ENCODE results near the gene PLPPR3.

PLPPR3 gene

DNA sequence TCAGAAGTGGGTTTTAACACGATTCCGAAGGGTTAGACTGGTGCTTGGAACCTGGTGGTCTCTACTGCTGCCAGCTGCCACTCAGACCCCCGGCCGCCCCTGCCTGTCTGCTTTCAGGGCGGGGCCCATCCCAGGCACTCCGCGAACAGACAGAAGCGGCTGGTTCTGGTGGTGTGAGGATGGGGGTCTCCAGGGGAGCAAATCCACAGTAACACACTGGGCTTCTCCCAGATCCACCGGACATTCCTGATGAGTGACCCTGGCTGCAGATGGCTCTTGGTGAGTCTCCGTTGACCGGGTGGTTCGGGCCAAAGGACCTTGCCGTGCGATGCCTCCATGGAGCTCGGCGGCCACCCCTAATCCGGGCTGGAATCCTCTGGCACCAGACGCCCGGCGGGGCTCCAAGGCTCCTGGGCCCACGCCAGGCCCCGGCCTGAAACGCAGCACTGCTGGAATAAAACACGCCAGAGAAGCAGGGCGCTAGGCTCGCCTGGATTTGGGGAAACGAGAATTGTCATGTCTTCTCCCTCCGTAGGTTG lies 26.6 kb downstream of the PLPPR3 start (continued):
- TF ChIP-seq, protein P1, sequence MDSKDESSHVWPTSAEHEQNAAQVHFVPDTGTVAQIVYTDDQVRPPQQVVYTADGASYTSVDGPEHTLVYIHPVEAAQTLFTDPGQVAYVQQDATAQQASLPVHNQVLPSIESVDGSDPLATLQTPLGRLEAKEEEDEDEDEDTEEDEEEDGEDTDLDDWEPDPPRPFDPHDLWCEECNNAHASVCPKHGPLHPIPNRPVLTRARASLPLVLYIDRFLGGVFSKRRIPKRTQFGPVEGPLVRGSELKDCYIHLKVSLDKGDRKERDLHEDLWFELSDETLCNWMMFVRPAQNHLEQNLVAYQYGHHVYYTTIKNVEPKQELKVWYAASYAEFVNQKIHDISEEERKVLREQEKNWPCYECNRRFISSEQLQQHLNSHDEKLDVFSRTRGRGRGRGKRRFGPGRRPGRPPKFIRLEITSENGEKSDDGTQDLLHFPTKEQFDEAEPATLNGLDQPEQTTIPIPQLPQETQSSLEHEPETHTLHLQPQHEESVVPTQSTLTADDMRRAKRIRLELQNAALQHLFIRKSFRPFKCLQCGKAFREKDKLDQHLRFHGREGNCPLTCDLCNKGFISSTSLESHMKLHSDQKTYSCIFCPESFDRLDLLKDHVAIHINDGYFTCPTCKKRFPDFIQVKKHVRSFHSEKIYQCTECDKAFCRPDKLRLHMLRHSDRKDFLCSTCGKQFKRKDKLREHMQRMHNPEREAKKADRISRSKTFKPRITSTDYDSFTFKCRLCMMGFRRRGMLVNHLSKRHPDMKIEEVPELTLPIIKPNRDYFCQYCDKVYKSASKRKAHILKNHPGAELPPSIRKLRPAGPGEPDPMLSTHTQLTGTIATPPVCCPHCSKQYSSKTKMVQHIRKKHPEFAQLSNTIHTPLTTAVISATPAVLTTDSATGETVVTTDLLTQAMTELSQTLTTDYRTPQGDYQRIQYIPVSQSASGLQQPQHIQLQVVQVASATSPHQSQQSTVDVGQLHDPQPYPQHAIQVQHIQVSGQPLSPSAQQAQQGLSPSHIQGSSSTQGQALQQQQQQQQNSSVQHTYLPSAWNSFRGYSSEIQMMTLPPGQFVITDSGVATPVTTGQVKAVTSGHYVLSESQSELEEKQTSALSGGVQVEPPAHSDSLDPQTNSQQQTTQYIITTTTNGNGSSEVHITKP (tag by site-specific recombination; IDR thresholded peaks at IDR 0.05): no peak
- TF ChIP-seq ZNF155 (tag by site-specific recombination; IDR thresholded peaks at IDR 0.05): no peak

DNA sequence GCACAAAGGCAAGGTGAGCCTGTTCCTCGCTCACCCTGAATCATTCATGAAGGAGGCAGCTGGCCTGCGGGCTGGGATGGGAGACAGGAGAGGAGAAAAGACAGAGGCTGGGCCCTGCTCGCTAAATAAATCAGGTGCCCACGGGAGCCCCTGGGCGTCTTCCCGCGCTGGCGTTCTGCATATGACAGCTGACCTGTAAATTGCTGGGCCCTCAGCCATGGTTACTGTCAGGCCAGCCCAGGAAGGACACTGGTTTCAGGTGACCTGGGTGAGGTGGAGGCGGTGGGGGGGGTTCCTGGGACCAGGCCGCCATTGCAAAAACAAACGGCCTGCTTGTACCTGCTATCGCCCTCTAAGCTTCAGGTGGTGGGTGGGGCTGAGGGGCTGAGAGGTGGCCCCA lies 27.9 kb downstream of the PLPPR3 start:
- H3K27ac ChIP-seq (ENCODE audit: extremely low read depth, low read depth, low read length): no peak overlapping the region
- no peaks in the 10 kb centered on the region for H3K9me3 ChIP-seq (ENCODE audit: control insufficient read depth, insufficient read depth, low read depth, low read length)
- CTCF ChIA-PET: interaction anchor here (0.6 kb wide), 1 partner anchor 279 kb away, joined by 5 read pairs; no protein-coding TSS in a partner anchor
- peaks cover 0 to 7% of the 10 kb centered on the region in 2 experiments; a peak in 1 of 3 replicates for H3K36me3 ChIP-seq (ENCODE audit: control insufficient read depth in 2 of 2, insufficient read depth in 1 of 2, low read length in 2 of 2)
- H3K4me3 ChIP-seq (ENCODE audit: low read depth, low read length): no peak overlapping the region
- TF ChIP-seq ZNF335 (tag by site-specific recombination; conservative IDR thresholded peaks at IDR 0.05) (no peak), ZNF530 (tag by site-specific recombination; IDR thresholded peaks at IDR 0.05; ENCODE audit: low read depth) (no peak), ZNF140 (tag by site-specific recombination; IDR thresholded peaks at IDR 0.05) (no peak), ZBTB1 (tag by site-specific recombination; IDR thresholded peaks at IDR 0.05) (no peak), ZNF341 (tag by site-specific recombination; IDR thresholded peaks at IDR 0.05; ENCODE audit: low read depth) (no peak), ZNF112 (tag by site-specific recombination; IDR thresholded peaks at IDR 0.05) (no peak), HOXD13 (CRISPR knock-in tag; IDR thresholded peaks at IDR 0.05; ENCODE audit: borderline replicate concordance) (no peak), ZNF529 (tag by site-specific recombination; IDR thresholded peaks at IDR 0.05; ENCODE audit: insufficient replicate concordance) (no peak), ZNF324 (tag by site-specific recombination; IDR thresholded peaks at IDR 0.05) (no peak), ZNF132 (tag by site-specific recombination; IDR thresholded peaks at IDR 0.05; ENCODE audit: borderline replicate concordance) (no peak), SP3 (tag by site-specific recombination; IDR thresholded peaks at IDR 0.05) (no peak), HOXA7 (CRISPR knock-in tag; IDR thresholded peaks at IDR 0.05; ENCODE audit: borderline replicate concordance) (no peak), ZBTB48 (tag by site-specific recombination; IDR thresholded peaks at IDR 0.05) (no peak), ZNF768 (tag by site-specific recombination; IDR thresholded peaks at IDR 0.05) (no peak)
- TF ChIP-seq, protein P2, sequence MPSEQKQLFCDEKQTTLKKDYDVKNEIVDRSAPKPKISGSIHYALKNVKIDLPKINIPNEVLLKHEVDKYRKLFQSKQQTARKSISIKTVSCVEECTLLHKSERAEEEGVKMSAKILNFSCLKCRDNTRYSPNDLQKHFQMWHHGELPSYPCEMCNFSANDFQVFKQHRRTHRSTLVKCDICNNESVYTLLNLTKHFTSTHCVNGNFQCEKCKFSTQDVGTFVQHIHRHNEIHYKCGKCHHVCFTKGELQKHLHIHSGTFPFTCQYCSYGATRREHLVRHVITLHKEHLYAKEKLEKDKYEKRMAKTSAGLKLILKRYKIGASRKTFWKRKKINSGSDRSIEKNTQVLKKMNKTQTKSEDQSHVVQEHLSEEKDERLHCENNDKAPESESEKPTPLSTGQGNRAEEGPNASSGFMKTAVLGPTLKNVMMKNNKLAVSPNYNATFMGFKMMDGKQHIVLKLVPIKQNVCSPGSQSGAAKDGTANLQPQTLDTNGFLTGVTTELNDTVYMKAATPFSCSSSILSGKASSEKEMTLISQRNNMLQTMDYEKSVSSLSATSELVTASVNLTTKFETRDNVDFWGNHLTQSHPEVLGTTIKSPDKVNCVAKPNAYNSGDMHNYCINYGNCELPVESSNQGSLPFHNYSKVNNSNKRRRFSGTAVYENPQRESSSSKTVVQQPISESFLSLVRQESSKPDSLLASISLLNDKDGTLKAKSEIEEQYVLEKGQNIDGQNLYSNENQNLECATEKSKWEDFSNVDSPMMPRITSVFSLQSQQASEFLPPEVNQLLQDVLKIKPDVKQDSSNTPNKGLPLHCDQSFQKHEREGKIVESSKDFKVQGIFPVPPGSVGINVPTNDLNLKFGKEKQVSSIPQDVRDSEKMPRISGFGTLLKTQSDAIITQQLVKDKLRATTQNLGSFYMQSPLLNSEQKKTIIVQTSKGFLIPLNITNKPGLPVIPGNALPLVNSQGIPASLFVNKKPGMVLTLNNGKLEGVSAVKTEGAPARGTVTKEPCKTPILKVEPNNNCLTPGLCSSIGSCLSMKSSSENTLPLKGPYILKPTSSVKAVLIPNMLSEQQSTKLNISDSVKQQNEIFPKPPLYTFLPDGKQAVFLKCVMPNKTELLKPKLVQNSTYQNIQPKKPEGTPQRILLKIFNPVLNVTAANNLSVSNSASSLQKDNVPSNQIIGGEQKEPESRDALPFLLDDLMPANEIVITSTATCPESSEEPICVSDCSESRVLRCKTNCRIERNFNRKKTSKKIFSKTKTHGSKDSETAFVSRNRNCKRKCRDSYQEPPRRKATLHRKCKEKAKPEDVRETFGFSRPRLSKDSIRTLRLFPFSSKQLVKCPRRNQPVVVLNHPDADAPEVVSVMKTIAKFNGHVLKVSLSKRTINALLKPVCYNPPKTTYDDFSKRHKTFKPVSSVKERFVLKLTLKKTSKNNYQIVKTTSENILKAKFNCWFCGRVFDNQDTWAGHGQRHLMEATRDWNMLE (tag by site-specific recombination; conservative IDR thresholded peaks at IDR 0.05; ENCODE audit: low read depth): no peak
- TF ChIP-seq, protein P3, sequence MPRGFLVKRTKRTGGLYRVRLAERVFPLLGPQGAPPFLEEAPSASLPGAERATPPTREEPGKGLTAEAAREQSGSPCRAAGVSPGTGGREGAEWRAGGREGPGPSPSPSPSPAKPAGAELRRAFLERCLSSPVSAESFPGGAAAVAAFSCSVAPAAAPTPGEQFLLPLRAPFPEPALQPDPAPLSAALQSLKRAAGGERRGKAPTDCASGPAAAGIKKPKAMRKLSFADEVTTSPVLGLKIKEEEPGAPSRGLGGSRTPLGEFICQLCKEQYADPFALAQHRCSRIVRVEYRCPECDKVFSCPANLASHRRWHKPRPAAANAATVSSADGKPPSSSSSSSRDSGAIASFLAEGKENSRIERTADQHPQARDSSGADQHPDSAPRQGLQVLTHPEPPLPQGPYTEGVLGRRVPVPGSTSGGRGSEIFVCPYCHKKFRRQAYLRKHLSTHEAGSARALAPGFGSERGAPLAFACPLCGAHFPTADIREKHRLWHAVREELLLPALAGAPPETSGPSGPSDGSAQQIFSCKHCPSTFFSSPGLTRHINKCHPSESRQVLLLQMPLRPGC (tag by site-specific recombination; IDR thresholded peaks at IDR 0.05): no peak
- POLR2A ChIA-PET: interaction anchor here (0.6 kb wide), 1 partner anchor 548 kb away, joined by 8 read pairs; no protein-coding TSS in a partner anchor
- H3K4me1 ChIP-seq (ENCODE audit: control insufficient read depth, insufficient read depth, low read length): peaks cover 2% of the 10 kb centered on the region; the same call in 1 of the 2 replicates

Data from HEK293 (cell line).